ENCODE data around the gene ME3. TPM values are rescaled to one million over a fixed set of nuclear protein-coding genes. Genes with fewer than 3 reads are reported as not detected.

Gene ME3
- total and polyA plus RNA-seq, 2 donors (not counting 1 experiment from before 2014, with no cell fraction given): 1.3 TPM; not detected in 1

GRCh38 chr11:86676533-86677154 is 4.2 kb upstream of the ME3 start:
- CTCF ChIA-PET: no interaction called here
- Histone ChIP-seq H3K27ac (ENCODE audit: low read length in 2 of 2) (no peak overlapping the region), H3K4me1 (ENCODE audit: control insufficient read depth in 2 of 2, insufficient read depth in 2 of 2, low read length in 2 of 2) (peaks cover 1 to 4% of the 10 kb centered on the region in 2 donors), H3K79me2 (ENCODE audit: control insufficient read depth, insufficient read depth, low read length) (no peaks in the 10 kb centered on the region), H3K27me3 (replicated peaks in 1 of 4; ENCODE audit: control extremely low read depth in 1 of 4, control insufficient read depth in 3 of 4, insufficient read depth in 4 of 4, low read length in 3 of 4) (peaks cover 0 to 7% (median 3%) of the 10 kb centered on the region in 4 experiments), H3K4me3 (ENCODE audit: control extremely low read depth in 1 of 5, extremely low read depth in 1 of 5, insufficient read depth in 1 of 5, low read depth in 2 of 5, low read length in 4 of 5) (no peak overlapping the region), H3K9me3 (ENCODE audit: control extremely low read depth in 1 of 3, control insufficient read depth in 2 of 3, insufficient read depth in 1 of 3, low read length in 2 of 3) (no peaks in the 10 kb centered on the region), H4K20me1 (ENCODE audit: control insufficient read depth, insufficient read depth, low read length, poor library complexity, severe bottlenecking) (no peaks in the 10 kb centered on the region), H3K36me3 (replicated peaks in 1 of 2; ENCODE audit: control extremely low read depth in 1 of 2, control insufficient read depth in 1 of 2, extremely low read depth in 1 of 2, insufficient read depth in 2 of 2, low read length in 1 of 2) (no peaks in the 10 kb centered on the region), H2AFZ (ENCODE audit: insufficient read depth, low read depth, low read length, poor library complexity, severe bottlenecking) (no peak overlapping the region), H3K4me2 (replicated peaks; ENCODE audit: low read depth, low read length, poor library complexity, severe bottlenecking) (no peak overlapping the region), H3K9ac (ENCODE audit: low read length) (no peak overlapping the region)
- Mint-ChIP-seq H3K27me3 (peaks cover 17% of the 10 kb centered on the region), H3K4me1 (peaks cover 6% of the 10 kb centered on the region), H3K27ac (no peak overlapping the region), H3K4me3 (no peak overlapping the region), H3K9me3 (ENCODE audit: insufficient read depth) (no peaks in the 10 kb centered on the region)
- no peak for TF ChIP-seq EZH2 (IDR thresholded peaks at IDR 0.05; ENCODE audit: borderline replicate concordance, insufficient read depth, low read depth, low read length, poor library complexity, severe bottlenecking)
- TF ChIP-seq CTCF (IDR thresholded peaks at IDR 0.05): no peak
- WGBS (ENCODE audit: insufficient coverage): 75% methylated on average over 5 of the region's 6 CpGs
- POLR2A ChIA-PET: no interaction called here
- ATAC-seq (ENCODE audit: low read depth): no peak
- no peak for DNase-seq
- intact Hi-C loops (cut with micrococcal nuclease): no loop called here

GRCh38 chr11:86676010-86676409 is 3.6 kb upstream of the ME3 start:
- CTCF ChIA-PET: no interaction called here
- WGBS (ENCODE audit: insufficient coverage): 75% methylated on average over 1 of the region's 1 CpG
- Histone ChIP-seq H3K4me3 (ENCODE audit: control extremely low read depth in 1 of 5, extremely low read depth in 1 of 5, insufficient read depth in 1 of 5, low read depth in 2 of 5, low read length in 4 of 5) (no peak overlapping the region), H3K4me1 (ENCODE audit: control insufficient read depth in 2 of 2, insufficient read depth in 2 of 2, low read length in 2 of 2) (peaks cover 6 to 9% of the 10 kb centered on the region in 2 donors), H3K4me2 (replicated peaks; ENCODE audit: low read depth, low read length, poor library complexity, severe bottlenecking) (no peak overlapping the region), H3K36me3 (replicated peaks in 1 of 2; ENCODE audit: control extremely low read depth in 1 of 2, control insufficient read depth in 1 of 2, extremely low read depth in 1 of 2, insufficient read depth in 2 of 2, low read length in 1 of 2) (no peaks in the 10 kb centered on the region), H3K9me3 (ENCODE audit: control extremely low read depth in 1 of 3, control insufficient read depth in 2 of 3, insufficient read depth in 1 of 3, low read length in 2 of 3) (no peaks in the 10 kb centered on the region), H2AFZ (ENCODE audit: insufficient read depth, low read depth, low read length, poor library complexity, severe bottlenecking) (no peak overlapping the region), H3K79me2 (ENCODE audit: control insufficient read depth, insufficient read depth, low read length) (no peaks in the 10 kb centered on the region), H3K9ac (ENCODE audit: low read length) (no peak overlapping the region), H3K27ac (ENCODE audit: low read length in 2 of 2) (no peak overlapping the region), H3K27me3 (replicated peaks in 1 of 4; ENCODE audit: control extremely low read depth in 1 of 4, control insufficient read depth in 3 of 4, insufficient read depth in 4 of 4, low read length in 3 of 4) (peaks cover 0 to 12% (median 4%) of the 10 kb centered on the region in 4 experiments), H4K20me1 (ENCODE audit: control insufficient read depth, insufficient read depth, low read length, poor library complexity, severe bottlenecking) (no peaks in the 10 kb centered on the region)
- ATAC-seq (ENCODE audit: low read depth) (no peak), DNase-seq (no peak)
- H3K4me3 Mint-ChIP-seq: no peak overlapping the region
- H3K4me1 Mint-ChIP-seq: peaks cover 11% of the 10 kb centered on the region
- no peaks in the 10 kb centered on the region for H3K9me3 Mint-ChIP-seq (ENCODE audit: insufficient read depth)
- intact Hi-C loops (cut with micrococcal nuclease): no loop called here
- no peak for TF ChIP-seq CTCF (IDR thresholded peaks at IDR 0.05)
- no peak for TF ChIP-seq EZH2 (IDR thresholded peaks at IDR 0.05; ENCODE audit: borderline replicate concordance, insufficient read depth, low read depth, low read length, poor library complexity, severe bottlenecking)
- POLR2A ChIA-PET: no interaction called here
- H3K27me3 Mint-ChIP-seq: peaks cover 21% of the 10 kb centered on the region
- no peak overlapping the region for H3K27ac Mint-ChIP-seq
